ENCODE data around the gene USP5.

The USP5 gene

DNA sequence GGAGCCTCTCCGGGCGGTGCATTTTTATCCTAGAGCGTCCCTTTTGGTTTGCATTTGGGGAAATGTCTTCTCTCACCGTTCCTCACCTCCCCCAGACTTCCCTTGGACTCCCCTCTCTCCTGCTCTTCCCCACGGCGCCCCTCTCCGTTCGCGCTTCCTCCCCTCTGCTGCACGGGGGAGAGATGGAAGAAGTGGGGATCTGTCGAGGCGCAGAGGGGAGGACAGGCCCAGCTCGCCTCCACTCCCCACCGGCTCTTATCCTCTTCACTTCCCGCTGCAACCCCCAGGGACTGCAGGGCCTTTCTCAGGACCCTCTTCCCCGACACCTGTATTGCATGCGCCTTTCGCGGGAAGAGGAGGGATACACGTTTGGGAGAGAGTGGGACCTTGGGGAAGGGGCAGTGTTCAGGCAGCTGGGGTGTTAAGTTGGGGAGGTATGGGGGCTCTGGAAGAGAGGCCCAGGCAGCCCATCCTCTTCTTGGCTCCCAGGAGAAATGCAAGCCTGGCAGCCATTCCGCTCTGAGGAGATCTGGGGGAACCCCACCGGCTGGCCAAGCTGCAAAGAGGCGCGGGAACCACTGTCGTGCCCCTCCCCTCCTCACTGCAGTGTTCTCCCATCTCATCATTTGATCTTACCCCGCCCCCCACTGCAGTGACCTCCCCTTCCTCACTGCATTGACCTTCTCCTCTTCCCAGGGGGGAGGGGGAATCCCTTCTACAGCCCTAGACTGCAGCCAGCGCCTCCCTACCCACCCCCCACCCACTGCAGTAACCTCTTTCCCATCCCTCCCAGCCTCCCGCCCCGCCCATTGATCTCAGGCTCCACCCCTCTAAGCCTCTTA, 63.2 kb downstream of the USP5 start:
- DNase-seq (ENCODE audit: low read depth): no peak
- H3K4me3 ChIP-seq (ENCODE audit: low read depth, low read length): peak overlapping the region; percentile 75
- TF ChIP-seq, protein P1, sequence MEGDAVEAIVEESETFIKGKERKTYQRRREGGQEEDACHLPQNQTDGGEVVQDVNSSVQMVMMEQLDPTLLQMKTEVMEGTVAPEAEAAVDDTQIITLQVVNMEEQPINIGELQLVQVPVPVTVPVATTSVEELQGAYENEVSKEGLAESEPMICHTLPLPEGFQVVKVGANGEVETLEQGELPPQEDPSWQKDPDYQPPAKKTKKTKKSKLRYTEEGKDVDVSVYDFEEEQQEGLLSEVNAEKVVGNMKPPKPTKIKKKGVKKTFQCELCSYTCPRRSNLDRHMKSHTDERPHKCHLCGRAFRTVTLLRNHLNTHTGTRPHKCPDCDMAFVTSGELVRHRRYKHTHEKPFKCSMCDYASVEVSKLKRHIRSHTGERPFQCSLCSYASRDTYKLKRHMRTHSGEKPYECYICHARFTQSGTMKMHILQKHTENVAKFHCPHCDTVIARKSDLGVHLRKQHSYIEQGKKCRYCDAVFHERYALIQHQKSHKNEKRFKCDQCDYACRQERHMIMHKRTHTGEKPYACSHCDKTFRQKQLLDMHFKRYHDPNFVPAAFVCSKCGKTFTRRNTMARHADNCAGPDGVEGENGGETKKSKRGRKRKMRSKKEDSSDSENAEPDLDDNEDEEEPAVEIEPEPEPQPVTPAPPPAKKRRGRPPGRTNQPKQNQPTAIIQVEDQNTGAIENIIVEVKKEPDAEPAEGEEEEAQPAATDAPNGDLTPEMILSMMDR (IDR thresholded peaks at IDR 0.05; ENCODE audit: insufficient read depth, low read depth, low read length, missing control alignments): no peak

DNA sequence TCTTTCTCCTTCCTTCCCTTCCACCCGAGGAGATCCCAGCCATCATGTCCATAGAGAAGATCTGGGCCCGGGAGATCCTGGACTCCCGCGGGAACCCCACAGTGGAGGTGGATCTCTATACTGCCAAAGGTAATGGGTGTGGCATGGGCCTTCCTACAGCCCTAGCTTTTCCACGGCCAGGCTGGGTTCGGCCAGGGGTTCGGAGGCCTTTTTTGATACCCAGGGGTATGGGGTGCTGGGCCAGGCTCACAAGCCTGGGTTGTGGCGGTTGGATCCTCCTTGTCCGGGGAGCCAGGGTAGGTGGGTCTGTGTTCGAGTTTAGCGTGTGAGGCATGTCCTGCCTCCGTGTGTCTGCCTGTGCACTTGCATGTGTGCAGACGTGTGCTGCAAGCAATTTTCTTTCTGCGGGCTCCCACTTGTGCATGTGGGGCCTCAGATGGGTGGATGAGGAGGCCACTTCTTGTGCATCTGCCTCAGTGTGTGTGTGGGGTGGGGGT, 63.9 kb downstream of the USP5 start:
- H3K4me3 ChIP-seq (ENCODE audit: low read depth, low read length): peak overlapping the region; percentile 75
- TF ChIP-seq, protein P1 (IDR thresholded peaks at IDR 0.05; ENCODE audit: insufficient read depth, low read depth, low read length, missing control alignments): no peak
- DNase-seq (ENCODE audit: low read depth): no peak

All from GM12865 (cell line).